ENCODE data around the gene PANK3.
A peak's percentile ranks its signal among the peaks of the same experiment; 100 is the strongest.
"Not testable (repeated sequence)": the region's sequence is repeated elsewhere in the genome, so short reads cannot be mapped to it uniquely, and the experiment has no call there.

PANK3 gene

DNA sequence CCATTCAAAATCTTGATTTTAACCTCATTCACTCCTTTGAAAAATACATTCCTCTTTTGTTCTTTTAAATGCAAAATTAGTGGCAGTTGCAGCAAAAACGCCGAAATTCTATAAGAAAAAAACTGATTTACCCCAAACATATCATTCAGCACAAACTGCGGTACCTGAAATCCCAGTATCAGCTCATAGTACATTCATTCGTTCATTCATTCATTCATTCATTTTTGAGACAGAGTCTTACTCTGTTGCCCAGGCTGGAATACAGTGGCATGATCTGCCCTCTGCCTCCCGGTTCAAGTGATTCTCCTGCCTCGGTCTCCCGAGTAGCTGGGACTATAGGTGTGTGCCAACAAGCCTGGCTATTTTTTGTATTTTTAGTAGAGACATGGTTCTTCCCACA is 29.6 kb downstream of the PANK3 start:
- DNase-seq: no peak

DNA sequence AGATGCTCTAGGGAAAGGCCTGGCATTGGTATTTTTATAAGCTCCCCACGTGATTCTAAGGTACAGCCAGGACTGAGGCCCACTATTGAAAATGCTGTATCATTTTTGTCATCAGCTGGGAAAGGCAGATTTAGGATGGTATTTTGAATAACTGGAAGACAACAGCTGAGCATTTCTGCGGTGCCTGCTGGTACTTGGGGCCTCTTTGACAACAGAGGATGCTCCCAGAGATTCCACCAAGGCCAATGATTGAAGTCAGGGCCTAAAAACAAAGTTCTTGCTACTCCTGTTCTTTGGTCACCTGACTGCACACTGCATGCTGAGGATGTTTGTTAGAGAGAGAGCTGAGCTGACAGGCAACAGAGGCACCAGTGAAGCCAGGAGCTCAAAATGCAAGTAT is 42.0 kb downstream of the PANK3 start:
- no peak for DNase-seq

DNA sequence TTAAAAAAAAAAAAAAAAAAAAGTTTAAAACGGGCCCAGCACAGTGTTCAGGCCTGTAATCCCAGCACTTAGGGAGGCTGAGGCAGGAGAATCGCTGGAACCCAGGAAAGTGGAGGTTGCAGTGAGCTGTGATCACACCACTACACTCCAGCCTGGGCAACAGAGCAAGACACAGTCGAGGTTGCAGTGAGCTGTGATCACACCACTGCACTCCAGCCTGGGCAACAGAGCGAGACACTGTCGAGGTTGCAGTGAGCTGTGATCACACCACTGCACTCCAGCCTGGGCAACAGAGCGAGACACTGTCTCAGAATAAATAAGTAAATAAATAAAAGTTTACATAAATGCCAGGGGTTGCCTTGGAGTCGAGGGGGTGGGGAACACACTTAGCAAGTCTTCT is 44.8 kb downstream of the PANK3 start:
- not testable (repeated sequence) for DNase-seq

DNA sequence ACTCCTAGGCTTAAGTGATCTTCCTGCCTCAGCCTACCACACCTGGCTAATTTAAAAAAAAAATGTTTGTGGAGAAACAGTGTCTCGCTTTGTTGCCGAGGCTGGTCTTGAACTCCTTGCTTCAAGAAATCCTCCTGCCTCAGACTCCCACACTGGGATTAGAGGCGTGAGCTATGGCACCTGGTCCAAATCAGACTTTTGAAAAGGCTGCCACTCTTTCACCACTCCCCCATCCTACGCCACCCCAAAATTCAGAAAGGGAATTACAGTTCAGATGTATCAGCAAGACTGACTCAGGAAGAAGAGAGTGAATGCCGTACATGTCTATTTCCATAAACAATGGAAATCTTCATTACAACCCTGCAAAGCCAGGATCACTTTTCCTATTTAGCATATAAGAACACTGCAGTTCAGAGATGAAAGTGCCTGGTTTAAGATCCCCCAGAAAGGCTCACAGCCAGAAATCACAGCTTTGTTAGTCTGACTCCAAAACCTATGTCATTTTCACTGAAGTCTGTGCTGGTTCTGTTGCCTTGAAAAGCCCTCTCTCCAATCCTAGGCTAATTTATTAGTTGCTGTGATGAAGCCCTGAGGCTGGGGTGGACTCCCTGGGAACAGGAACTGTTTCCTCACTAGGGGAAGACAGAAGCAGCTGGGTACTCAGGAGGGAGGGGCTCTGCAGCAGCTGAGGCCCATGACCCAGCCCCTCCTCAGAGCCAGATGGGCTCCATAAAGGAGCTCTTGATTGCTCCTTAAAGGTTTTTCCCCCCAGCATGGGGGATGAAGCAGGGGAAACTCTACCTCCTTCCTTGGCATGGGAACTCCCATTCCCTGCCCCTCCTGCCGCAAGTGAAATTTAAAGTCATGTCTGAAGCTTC is 46.9 kb downstream of the PANK3 start:
- DNase-seq: no peak

DNA sequence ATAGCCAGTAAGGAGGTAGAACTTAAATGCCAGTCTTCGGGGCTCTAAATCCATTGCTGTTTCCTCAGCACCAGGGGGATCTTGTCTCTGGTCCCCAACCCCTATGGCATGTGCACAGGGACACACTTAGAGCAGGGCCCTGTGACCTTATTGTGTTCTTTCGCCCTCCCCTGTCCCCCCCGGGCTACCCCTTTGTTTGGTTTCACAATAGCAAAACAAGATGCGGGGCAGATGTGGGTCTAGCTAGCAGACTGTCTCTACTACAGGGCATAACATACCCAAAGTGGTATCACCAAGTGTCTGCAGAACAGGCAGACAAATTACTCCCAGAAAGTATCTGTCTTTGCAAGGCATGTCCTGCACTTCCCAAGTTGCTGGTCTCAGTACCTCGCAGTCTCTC is 48.0 kb downstream of the PANK3 start:
- no peak for DNase-seq

DNA sequence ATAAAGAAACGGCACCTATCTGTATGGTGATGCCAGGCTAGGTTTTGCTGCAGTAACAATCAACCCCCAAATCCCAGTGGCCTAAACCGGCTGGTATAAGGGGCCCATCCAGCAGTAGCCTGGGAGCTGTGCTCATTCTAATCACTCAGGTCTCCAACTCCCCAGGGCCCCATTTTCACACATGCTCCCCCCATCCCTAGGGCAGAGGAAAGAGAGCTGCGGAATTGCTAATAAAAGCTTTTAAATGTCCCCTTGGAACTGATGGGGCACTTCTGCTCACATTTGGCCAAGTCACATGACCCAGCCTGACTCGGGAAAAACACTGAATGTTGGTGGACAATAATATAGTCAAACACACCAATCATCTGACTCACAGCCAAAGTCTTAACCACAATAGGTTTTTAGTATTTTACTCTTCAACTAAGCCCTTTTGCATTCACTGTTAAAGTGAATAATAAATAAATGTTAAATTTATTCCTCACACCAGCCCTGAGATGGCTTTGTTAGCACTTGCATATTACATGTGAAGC is 48.5 kb downstream of the PANK3 start:
- no peak for DNase-seq

DNA sequence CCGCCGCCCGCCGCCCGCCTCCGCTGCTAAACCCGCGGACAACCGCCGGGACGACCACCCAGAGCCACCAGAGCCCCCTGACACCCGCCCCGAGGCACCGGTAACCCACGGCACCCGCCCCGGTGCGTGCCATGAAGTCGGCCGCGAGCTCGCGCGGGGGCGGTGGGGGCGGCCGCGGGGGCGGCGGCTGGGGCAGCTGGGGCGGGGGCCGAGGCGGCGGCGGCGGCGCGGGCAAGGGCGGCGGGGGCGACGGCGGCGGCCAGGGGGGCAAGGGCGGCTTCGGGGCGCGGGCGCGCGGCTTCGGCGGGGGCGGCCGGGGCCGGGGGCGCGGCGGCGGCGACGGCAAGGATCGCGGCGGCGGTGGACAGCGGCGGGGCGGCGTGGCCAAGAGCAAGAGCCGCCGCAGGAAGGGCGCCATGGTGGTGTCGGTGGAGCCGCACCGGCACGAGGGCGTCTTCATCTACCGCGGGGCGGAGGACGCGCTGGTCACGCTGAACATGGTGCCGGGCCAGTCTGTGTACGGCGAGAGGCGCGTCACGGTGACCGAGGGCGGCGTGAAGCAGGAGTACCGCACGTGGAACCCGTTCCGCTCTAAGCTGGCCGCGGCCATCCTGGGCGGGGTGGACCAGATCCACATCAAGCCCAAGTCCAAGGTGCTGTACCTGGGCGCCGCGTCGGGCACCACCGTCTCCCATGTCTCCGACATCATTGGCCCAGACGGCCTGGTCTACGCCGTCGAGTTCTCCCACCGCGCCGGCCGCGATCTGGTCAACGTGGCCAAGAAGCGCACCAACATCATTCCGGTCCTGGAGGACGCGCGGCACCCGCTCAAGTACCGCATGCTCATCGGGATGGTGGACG is 49.6 kb downstream of the PANK3 start:
- DNase-seq: no peak

DNA sequence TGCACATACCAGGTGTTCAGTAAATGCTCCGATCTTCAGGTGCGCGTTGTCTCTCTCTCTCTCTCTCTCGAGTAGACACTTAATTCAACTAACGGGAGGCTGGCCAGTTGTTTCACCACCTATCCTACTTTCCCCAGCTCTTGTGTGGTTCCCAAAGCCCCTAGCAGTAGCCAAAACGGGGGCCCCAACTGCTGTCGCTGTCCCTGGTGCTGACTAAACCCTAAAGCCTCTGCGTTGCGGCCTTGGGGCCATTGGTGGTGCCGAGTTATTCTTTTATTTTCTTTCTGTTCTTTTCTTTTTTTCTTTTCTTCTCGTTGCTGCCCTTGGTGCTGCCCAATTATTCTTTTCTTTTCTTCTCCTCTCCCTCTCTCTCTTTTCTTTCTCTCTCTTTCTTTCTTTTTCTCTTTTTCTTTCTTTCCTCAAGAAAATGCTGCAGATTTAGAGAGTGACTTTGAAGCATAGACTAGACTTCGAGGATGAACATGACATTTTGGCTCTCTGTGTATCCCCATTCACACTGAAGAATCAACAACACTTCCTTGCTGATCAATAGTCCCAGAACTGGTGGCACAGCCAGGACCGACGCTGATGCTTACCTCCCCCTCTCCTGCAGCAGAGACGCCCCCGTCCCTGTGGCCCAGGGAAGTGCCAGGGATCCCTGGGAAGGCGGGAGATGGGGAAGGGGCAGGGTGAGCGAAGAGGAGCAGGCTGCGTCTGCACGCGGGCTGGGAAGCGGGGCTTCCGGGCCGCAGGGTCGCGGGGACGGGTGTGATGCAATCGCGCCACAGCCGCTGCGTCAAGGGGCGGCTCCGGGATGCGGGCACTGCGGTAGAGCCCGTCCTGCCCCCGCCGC is 50.4 kb downstream of the PANK3 start, which contains the start of gene FBLL1:
Gene FBLL1, plus strand, starts transcription at position 785 of the 853 bp plus-strand sequence. CDS start 200 bp downstream, outside the sequence.
- DNase-seq: peak; percentile 75

DNA sequence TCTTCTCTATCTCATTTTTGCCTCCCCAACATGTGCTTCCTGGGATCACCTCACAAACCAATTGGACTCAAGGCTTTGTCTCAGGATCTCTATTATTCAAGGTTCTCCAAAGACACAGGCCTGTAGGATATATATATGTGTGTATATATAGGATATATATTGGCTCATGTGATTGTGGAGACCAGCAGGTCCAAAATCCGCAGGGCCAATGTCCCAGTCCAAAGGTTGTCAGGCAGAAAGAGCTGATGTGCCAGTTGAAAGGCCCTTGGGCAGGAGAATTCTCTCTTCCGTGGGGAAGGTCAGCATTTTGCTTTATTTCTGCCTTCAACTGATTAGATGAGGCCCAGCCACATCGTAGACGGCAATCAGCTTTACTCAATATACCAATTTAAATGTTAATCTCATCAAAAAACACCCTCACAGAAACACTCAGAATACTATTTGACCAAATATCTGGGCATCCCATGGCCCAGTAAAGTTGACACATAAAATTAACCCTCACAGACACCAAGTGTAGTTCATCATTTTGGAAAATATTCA is 51.3 kb downstream of the PANK3 start:
- DNase-seq: no peak

DNA sequence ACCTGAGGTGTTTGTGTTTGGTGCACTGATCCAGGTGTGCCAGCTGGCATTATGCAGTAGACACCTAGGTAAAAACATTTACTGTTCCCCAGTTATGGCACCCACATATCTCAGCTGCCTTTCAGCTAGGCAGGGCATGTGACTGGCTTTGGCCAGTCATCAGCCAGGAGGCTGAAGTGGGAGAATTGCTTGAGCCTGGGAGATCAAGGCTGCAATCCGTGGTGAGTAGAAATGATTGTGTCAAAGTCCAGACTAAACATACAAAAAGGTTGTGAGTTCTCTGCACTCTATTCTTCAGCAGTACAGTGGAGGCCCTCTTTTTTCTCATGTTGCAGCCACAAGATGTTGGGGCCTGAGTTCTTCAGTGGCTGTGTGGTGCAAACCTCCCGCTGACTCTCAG is 53.3 kb downstream of the PANK3 start:
- DNase-seq: no peak

DNA sequence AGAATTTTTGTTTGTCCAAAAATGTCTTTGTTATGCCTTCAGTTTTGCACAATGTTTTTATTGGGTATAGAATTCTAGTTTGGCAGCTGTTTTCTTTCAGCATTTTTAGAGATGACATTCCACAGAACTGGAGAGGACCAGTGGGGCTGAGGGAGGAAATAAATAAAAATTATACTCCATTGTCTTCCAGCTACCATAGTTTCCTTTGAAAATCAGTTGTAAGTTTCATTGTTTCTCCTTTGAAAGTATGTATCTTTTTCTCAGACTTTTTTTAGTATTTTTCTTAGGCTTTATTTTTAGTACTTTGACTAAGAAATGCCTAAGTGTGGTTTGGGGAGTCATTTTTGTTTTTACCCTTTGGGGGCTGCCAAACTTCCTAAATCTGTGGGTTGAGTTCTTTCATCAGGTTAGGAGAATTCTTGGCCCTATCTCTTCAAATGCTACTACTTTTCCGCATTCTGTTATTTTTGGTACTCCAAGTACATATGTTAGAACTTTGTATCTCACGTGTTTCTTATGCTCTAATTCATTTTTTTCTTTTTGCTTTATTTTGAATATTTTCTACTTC is 65.2 kb downstream of the PANK3 start:
- no peak for DNase-seq

DNA sequence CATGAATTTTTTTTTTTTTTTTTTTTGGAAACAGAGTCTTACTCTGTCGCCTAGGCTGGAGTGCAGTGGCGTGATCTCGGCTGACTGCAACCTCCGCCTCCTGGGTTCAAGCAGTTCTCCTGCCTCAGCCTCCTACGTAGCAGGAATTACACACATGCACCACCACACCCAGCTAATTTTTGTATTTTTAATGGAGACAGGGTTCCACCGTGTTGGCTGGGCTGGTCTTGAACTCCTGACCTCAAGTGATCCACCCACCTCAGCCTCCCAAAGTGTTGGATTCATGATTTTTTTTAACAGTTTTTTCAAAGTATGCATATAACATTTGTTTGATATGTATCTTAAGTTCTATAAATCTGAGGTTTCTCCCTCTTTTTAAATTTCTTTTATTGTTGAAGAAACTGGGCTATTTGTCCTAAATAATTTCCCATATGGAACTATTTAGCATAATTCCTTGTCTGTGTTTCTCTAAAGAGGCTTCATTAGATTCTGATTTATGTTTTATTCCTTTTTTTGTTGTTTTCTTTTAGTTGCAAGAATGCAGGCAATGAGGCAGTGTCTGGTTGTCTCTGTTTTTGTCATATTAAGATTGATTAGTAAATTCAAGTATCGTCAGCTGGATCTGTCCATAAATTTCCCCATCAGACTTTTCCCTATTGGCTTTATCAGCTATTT is 76.5 kb downstream of the PANK3 start:
- DNase-seq: no peak

Data from right forelimb (tissue), 1 donor.